Measurements from ENCODE around the gene LCP1. TPM values are rescaled to one million over a fixed set of nuclear protein-coding genes. Genes with fewer than 3 reads are reported as not detected.

LCP1 gene
- total RNA-seq, 1 experiment from 2014 or later = 9.1 TPM

DNA sequence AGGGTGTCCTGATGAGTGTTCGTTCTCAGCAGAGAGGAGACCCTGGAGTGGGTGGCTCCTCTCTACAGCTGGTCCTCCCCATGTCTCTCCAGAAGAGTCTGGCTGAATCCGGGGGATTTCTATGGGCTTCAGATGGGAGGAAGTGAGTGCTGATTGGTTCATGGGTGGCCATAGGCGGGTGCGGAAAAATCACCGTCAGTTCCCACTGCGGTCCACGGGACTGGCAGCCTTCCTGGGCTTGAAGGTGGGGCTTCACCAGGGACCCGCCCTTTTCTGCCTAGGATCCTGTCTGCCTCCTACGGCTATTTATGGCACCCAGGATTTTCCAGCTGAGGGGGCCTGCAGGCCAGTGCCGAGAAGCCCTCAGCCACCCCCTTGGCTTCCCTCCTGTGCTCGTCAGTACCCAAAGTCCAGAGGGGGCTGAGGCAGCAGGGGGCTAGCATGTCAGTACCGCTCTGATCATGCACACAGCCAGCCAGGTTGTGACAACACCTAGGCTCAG is 95.5 kb downstream of the LCP1 start:
- Histone ChIP-seq H3K4me3 (ENCODE audit: low read depth, low read length, poor library complexity, severe bottlenecking) (no peak overlapping the region), H3K4me1 (ENCODE audit: insufficient read depth, low read length, poor library complexity, severe bottlenecking) (peaks cover 5% of the 10 kb centered on the region), H3K27ac (ENCODE audit: low read depth, low read length, poor library complexity, severe bottlenecking) (no peak overlapping the region), H3K27me3 (replicated peaks; ENCODE audit: insufficient read depth, low read depth, low read length, poor library complexity) (no peaks in the 10 kb centered on the region), H3K36me3 (ENCODE audit: insufficient read depth, low read length, poor library complexity, severe bottlenecking) (no peaks in the 10 kb centered on the region), H3K9me3 (ENCODE audit: low read depth, low read length, poor library complexity, severe bottlenecking) (no peaks in the 10 kb centered on the region)
- POLR2A ChIA-PET (ENCODE audit: low non-redundant PET) = no interaction called here
- TF ChIP-seq, protein P1, sequence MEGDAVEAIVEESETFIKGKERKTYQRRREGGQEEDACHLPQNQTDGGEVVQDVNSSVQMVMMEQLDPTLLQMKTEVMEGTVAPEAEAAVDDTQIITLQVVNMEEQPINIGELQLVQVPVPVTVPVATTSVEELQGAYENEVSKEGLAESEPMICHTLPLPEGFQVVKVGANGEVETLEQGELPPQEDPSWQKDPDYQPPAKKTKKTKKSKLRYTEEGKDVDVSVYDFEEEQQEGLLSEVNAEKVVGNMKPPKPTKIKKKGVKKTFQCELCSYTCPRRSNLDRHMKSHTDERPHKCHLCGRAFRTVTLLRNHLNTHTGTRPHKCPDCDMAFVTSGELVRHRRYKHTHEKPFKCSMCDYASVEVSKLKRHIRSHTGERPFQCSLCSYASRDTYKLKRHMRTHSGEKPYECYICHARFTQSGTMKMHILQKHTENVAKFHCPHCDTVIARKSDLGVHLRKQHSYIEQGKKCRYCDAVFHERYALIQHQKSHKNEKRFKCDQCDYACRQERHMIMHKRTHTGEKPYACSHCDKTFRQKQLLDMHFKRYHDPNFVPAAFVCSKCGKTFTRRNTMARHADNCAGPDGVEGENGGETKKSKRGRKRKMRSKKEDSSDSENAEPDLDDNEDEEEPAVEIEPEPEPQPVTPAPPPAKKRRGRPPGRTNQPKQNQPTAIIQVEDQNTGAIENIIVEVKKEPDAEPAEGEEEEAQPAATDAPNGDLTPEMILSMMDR (conservative IDR thresholded peaks at IDR 0.05; ENCODE audit: low read depth, low read length) = no peak
- TF ChIP-seq EZH2 (IDR thresholded peaks at IDR 0.05; ENCODE audit: borderline replicate concordance, low read depth, low read length, poor library complexity, severe bottlenecking) = no peak
- CTCF ChIA-PET = no interaction called here
- BruUV-seq (replicated peaks) = no TSS peak
- DNase-seq (ENCODE audit: low spot score) = no peak
- intact Hi-C loops (cut with micrococcal nuclease; ENCODE audit: unreplicated experiment) = no loop called here

DNA sequence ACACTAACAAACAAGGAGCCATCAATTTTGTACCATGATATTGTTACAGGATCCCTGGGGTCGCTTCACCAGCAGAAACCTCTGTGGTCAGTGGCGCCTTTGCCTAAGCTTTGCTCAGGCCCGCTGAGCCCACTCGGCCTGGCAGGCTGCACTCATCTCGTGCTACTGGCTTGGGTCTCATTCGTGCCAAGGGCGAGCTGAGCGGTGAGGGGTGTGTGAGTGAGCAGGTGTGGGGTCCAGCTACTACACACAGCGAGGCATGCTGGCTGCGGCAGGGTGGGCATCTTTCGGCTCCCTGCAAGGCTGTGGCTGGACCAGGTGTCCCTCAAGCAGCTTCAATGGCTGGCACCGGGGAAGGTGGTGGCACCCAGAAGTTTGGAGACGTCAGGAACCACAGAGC is 96.2 kb downstream of the LCP1 start:
- CTCF ChIA-PET = no interaction called here
- Histone ChIP-seq H3K4me1 (ENCODE audit: insufficient read depth, low read length, poor library complexity, severe bottlenecking) (peaks cover 13% of the 10 kb centered on the region), H3K27ac (ENCODE audit: low read depth, low read length, poor library complexity, severe bottlenecking) (no peak overlapping the region), H3K36me3 (ENCODE audit: insufficient read depth, low read length, poor library complexity, severe bottlenecking) (no peaks in the 10 kb centered on the region), H3K27me3 (replicated peaks; ENCODE audit: insufficient read depth, low read depth, low read length, poor library complexity) (no peaks in the 10 kb centered on the region), H3K4me3 (ENCODE audit: low read depth, low read length, poor library complexity, severe bottlenecking) (no peak overlapping the region), H3K9me3 (ENCODE audit: low read depth, low read length, poor library complexity, severe bottlenecking) (no peaks in the 10 kb centered on the region)
- intact Hi-C loops (cut with micrococcal nuclease; ENCODE audit: unreplicated experiment) = no loop called here
- no TSS peak for BruUV-seq (replicated peaks)
- POLR2A ChIA-PET (ENCODE audit: low non-redundant PET) = interaction anchor here (0.7 kb wide), 1 partner anchor 387 kb away, joined by 3 read pairs; no protein-coding TSS in a partner anchor
- DNase-seq (ENCODE audit: low spot score) = no peak
- TF ChIP-seq EZH2 (IDR thresholded peaks at IDR 0.05; ENCODE audit: borderline replicate concordance, low read depth, low read length, poor library complexity, severe bottlenecking) = no peak
- TF ChIP-seq, protein P1 (conservative IDR thresholded peaks at IDR 0.05; ENCODE audit: low read depth, low read length) = no peak

- Histone ChIP-seq H3K36me3 (ENCODE audit: insufficient read depth, low read length, poor library complexity, severe bottlenecking) (no peaks in the 10 kb centered on the region), H3K9me3 (ENCODE audit: low read depth, low read length, poor library complexity, severe bottlenecking) (no peaks in the 10 kb centered on the region), H3K4me3 (ENCODE audit: low read depth, low read length, poor library complexity, severe bottlenecking) (no peak overlapping the region), H3K4me1 (ENCODE audit: insufficient read depth, low read length, poor library complexity, severe bottlenecking) (peaks cover 38% of the 10 kb centered on the region), H3K27me3 (replicated peaks; ENCODE audit: insufficient read depth, low read depth, low read length, poor library complexity) (no peaks in the 10 kb centered on the region), H3K27ac (ENCODE audit: low read depth, low read length, poor library complexity, severe bottlenecking) (no peak overlapping the region)
- intact Hi-C loops (cut with micrococcal nuclease; ENCODE audit: unreplicated experiment) = no loop called here
- CTCF ChIA-PET = no interaction called here
- DNase-seq (ENCODE audit: low spot score) = no peak
- no peak for TF ChIP-seq EZH2 (IDR thresholded peaks at IDR 0.05; ENCODE audit: borderline replicate concordance, low read depth, low read length, poor library complexity, severe bottlenecking)
- TF ChIP-seq, protein P1 (conservative IDR thresholded peaks at IDR 0.05; ENCODE audit: low read depth, low read length) = no peak
- no TSS peak for BruUV-seq (replicated peaks)
- POLR2A ChIA-PET (ENCODE audit: low non-redundant PET) = no interaction called here
Measured at GRCh38 chr13:46082324-46082723, 99.7 kb downstream of the LCP1 start.

Measured in A673 (cell line).